Activated T-helper 17 cell treated with anti-CD3 and anti-CD28 coated beads, Interleukin-2, amount 50 U/mL, for 72 hours (primary cell): ENCODE results near the gene THSD7A. TPM values are rescaled to one million over a fixed set of nuclear protein-coding genes. Genes with fewer than 3 reads are reported as not detected.

Source experiments
- ATAC-seq: fragments of 150-1000 bp; cut with Tn5 transposase; replicated peaks from 2 replicates; pipeline ENCODE4 v1.10.0; 2021; ENCODE audit warnings: mild to moderate bottlenecking, moderate library complexity
- H3K27ac Mint-ChIP-seq: one replicate; pipeline ENCODE4 v1.8.0; 2022; ENCODE audit warnings: mixed read lengths
- H3K27me3 Mint-ChIP-seq: one replicate; pipeline ENCODE4 v1.8.0; 2022; ENCODE audit warnings: mixed read lengths
- H3K36me3 Mint-ChIP-seq: one replicate; pipeline ENCODE4 v1.8.0; 2022; ENCODE audit warnings: low read depth, mild to moderate bottlenecking, mixed read lengths
- H3K4me1 Mint-ChIP-seq: one replicate; pipeline ENCODE4 v1.8.0; 2022; ENCODE audit warnings: mixed read lengths
- H3K4me3 Mint-ChIP-seq: one replicate; pipeline ENCODE4 v1.8.0; 2022; ENCODE audit warnings: mild to moderate bottlenecking, mixed read lengths
- H3K9me3 Mint-ChIP-seq: one replicate; pipeline ENCODE4 v1.8.0; 2022; ENCODE audit warnings: mixed read lengths
- total RNA-seq, 2 donors: library from RNA; stranded (reverse); gene quantifications; one replicate each; pipeline ENCODE4 v1.2.3, GENCODE V29; 2022

THSD7A gene
- total RNA-seq, 2 donors from 2014 or later, result 0.02 to 0.82 TPM

DNA sequence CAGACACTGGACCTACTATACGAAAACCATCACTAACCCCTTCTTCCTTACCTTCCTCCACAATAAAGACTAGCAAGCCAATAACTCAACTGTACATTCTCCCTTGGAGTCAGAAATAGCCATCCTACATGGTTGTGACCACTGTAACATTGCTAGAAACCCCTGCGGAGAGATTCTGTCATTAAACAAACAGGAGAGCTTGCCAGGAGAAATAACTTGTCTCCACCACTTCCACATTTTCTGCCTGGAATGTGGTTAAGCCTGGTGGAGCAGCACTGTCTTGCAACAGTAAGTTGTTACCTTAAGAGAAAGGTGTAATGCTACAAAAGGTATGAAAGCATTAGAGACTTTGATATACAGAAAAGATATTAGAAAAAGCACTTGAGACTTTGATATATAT lies 45.8 kb downstream of the THSD7A start:
- Mint-ChIP-seq H3K27ac (no peak overlapping the region), H3K36me3 (no peaks in the 10 kb centered on the region), H3K9me3 (no peaks in the 10 kb centered on the region), H3K27me3 (no peaks in the 10 kb centered on the region), H3K4me3 (no peak overlapping the region), H3K4me1 (no peaks in the 10 kb centered on the region)
- ATAC-seq, result no peak

DNA sequence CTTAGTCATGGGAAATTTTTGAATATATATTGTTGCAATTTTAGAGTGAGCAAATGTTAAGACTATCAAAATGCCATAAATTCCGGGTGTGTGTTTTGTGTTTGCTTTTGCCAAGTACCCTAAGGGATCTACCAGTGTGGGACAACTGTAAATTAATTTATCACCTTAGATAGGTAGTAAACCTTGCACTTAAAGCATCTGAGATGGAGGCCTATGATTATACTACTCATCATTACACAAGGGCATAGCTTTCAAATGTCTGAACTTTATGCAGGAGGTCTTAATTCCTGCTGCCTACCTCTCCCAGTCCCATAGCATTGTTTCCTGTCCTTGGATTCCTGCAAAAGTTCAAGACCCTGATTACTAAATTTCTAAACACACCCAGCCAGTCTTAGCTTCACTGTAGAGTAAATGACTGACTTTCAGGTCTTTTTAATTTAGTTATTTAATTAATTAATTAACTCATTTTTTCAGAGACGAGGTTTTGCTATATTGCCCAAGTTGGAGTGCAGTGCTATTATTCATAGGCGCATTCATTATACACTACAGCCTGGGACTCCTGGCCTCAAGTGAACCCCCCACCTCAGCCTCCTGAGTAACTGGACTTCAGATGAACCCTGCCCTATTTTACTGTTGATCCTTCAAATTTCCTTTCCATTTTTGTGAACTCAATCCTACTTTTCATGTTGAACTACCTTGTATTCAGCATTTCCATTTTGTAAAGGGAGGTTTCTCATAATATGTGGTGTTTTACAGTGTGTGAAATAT lies 47.0 kb downstream of the THSD7A start:
- Mint-ChIP-seq H3K36me3 (no peaks in the 10 kb centered on the region), H3K9me3 (no peaks in the 10 kb centered on the region), H3K4me1 (no peaks in the 10 kb centered on the region), H3K27ac (no peak overlapping the region), H3K4me3 (no peak overlapping the region), H3K27me3 (no peaks in the 10 kb centered on the region)
- ATAC-seq, result no peak

DNA sequence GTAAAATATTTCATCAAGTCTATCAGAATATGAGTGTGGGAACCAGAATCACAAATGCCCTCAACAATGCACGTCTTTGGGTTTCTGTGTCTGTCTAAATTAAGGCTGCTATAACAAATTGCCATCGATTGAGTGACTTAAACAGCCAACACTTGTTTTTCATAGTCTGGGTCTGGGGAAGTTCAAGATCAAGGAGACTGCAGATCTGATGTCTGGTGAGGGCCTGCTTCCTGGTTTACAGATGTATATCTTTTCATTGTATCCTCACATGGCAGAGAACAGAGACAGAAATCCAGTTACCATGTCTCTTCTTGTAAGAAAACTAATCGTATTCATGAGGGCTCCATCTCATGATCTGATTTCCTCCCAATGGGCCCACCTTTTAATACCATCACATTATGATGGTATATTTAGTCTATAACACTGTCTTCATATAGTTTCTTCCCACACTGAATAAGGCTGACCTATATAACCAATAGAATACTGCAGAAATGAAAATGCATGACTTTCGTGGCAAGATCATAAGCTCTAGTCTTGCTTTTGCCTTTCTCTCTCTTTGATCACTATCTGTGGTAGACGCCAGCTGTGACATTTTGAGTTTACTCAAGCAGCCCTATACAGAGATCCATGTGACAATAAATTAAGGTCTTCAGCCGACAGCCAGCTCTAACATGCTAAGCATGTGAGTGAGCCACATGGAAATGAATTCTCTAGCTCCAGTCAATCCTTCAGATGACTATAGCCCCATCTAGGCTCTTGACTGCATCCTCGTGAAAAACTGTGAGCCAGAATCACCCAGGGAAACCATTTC lies 51.9 kb downstream of the THSD7A start:
- no peak overlapping the region for H3K4me3 Mint-ChIP-seq
- H3K4me1 Mint-ChIP-seq, result no peaks in the 10 kb centered on the region
- no peaks in the 10 kb centered on the region for H3K36me3 Mint-ChIP-seq
- no peaks in the 10 kb centered on the region for H3K27me3 Mint-ChIP-seq
- H3K27ac Mint-ChIP-seq, result no peak overlapping the region
- no peaks in the 10 kb centered on the region for H3K9me3 Mint-ChIP-seq
- ATAC-seq, result no peak

DNA sequence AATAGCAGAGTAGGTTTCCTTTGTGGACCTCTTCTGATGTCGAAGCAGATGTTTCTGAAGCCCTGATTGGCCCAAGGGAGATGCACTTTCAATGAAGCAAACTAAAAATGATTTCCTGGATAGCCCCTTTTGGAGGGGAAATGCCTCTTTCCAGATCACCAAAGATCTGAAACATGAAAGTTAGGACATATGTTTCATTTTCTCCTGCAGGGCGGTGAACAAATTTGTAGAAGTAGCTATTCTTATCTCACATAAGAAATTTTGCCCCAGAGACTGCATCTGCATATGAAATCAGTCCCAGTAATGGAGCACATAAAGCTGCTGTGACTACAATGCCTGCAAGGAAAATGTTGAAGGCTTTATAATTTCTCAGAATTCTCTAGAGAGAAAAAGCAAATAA lies 56.0 kb downstream of the THSD7A start:
- ATAC-seq, result no peak
- Mint-ChIP-seq H3K4me1 (no peaks in the 10 kb centered on the region), H3K36me3 (no peaks in the 10 kb centered on the region), H3K27ac (no peak overlapping the region), H3K9me3 (no peaks in the 10 kb centered on the region), H3K27me3 (no peaks in the 10 kb centered on the region), H3K4me3 (no peak overlapping the region)

DNA sequence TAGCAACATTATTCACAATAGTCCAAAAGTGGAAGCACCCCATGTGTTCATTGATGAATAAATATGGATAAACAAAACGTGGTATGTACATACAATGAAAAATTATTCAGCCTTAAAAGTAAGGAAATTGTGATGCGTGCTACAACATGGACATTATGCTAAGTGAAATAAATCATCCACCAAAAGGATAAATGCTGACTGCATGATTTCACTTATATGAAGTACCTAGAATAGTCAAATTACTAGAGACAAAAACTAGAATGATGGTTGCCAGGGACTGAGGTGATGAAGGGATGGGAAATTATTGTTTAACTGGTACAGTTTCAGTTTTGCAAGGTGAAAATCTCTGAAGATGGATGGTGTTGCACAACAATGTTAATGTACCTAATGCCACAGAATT lies 56.6 kb downstream of the THSD7A start:
- ATAC-seq, result no peak
- Mint-ChIP-seq H3K36me3 (no peaks in the 10 kb centered on the region), H3K27me3 (no peaks in the 10 kb centered on the region), H3K4me3 (no peak overlapping the region), H3K4me1 (no peaks in the 10 kb centered on the region), H3K27ac (no peak overlapping the region), H3K9me3 (no peaks in the 10 kb centered on the region)

DNA sequence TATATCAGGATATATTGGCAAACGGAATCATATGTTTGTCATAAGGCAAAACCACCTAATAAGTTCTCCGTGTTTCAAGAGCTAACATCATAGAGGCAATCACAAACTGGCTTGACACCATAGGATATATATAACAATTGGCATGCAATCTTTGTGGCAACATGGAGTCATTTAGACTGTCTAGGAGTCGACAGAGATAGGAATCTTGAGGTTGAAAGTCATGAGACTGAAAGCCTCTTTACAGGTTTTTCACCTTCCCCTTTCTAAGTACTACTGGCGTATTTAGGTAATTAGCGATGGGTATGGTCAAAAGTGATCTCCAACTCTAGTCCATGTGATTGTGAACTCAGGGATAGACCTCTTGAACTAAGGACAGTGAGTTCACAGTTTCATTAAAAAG lies 63.7 kb downstream of the THSD7A start:
- Mint-ChIP-seq H3K9me3 (no peaks in the 10 kb centered on the region), H3K27me3 (no peaks in the 10 kb centered on the region), H3K36me3 (no peaks in the 10 kb centered on the region), H3K4me1 (no peaks in the 10 kb centered on the region), H3K4me3 (no peak overlapping the region), H3K27ac (no peak overlapping the region)
- ATAC-seq, result no peak

DNA sequence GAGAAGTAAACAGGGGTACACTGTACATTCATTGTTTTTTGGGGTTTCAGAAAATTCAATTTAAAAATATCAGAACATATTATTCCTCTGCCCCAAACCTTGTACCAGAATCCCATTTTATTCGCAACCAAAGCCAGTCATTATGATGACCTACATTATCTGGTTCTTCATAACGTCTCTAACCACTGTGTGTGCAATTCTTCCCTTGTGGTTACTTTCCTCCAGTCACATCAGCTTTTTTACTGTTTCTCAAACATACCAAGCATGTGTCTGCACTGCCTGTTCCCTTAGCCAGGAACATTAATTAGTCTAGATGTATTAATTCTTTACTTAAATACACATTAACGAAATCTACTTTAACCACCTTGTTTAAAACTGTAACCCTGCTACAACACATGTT lies 64.8 kb downstream of the THSD7A start:
- H3K4me3 Mint-ChIP-seq, result no peak overlapping the region
- H3K27ac Mint-ChIP-seq, result no peak overlapping the region
- no peaks in the 10 kb centered on the region for H3K4me1 Mint-ChIP-seq
- H3K9me3 Mint-ChIP-seq, result no peaks in the 10 kb centered on the region
- H3K27me3 Mint-ChIP-seq, result no peaks in the 10 kb centered on the region
- H3K36me3 Mint-ChIP-seq, result no peaks in the 10 kb centered on the region
- ATAC-seq, result no peak

DNA sequence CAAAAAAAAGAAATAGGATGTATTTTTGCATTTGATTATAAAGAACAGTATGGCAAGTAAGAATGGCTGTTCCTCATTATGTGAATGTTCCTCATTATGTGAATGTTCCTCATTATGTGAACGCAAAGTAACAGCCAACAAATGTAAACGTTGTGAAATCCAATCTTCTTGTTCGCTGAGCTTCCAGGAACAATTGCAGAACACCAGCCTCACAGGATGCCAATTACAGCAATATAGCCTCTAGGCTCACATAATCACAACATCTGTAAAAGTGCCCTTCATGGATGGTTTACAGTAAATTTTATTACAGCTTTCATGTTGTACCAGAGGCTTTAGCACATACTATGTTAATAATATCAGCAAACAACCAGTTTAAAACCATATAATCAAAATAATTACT lies 71.6 kb downstream of the THSD7A start:
- H3K36me3 Mint-ChIP-seq, result no peaks in the 10 kb centered on the region

DNA sequence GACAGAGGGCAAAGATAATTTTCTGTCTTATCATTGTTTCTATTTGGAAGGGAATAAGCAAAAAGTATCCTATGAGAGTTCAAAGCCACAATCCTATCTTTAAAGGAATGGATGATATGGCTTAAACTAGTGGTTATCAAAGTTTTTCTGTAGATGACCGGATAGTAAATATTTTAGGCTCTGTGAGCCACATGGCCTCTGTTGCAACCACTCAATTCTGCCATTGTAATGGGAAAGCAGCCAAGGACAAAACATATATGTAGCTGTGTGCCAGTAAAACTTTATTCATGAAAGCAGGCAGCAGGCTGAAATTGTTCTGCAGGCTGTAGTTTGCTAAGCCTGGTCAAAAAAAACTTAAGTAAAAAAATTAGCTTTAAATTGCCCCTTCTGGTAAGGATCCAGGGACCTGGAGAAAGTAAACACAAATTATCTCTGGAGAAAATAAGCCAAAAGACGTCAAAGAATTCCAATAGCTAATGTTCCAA lies 73.3 kb downstream of the THSD7A start:
- no peaks in the 10 kb centered on the region for H3K9me3 Mint-ChIP-seq
- H3K4me3 Mint-ChIP-seq, result no peak overlapping the region
- H3K27me3 Mint-ChIP-seq, result no peaks in the 10 kb centered on the region
- ATAC-seq, result no peak
- H3K4me1 Mint-ChIP-seq, result no peaks in the 10 kb centered on the region
- H3K36me3 Mint-ChIP-seq, result no peaks in the 10 kb centered on the region
- H3K27ac Mint-ChIP-seq, result no peak overlapping the region

More for the DNA sequence above, 71.6 kb downstream of the THSD7A start:
- no peak overlapping the region for H3K4me3 Mint-ChIP-seq
- no peaks in the 10 kb centered on the region for H3K4me1 Mint-ChIP-seq
- no peak overlapping the region for H3K27ac Mint-ChIP-seq
- ATAC-seq, result no peak
- no peaks in the 10 kb centered on the region for H3K27me3 Mint-ChIP-seq
- H3K9me3 Mint-ChIP-seq, result no peaks in the 10 kb centered on the region

DNA sequence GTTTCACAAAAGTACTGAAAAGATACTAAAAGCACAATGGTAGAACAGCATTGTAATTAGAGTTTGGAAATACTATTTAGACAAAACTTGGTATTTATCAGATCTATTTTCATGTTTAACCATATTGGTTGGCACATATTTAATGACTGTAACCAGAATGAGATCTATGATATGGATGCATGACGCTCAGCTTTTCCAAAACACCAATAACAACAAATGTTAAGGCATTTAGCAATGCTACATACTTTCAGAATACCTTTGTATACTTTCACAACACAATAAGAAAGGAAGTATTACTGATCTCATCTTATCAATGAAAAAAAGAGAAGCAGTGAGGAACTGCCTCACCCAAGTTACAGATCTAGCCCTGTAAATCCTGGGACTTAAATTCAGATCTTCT lies 74.8 kb downstream of the THSD7A start:
- Mint-ChIP-seq H3K27ac (no peak overlapping the region), H3K9me3 (no peaks in the 10 kb centered on the region), H3K36me3 (no peaks in the 10 kb centered on the region), H3K4me3 (no peak overlapping the region), H3K4me1 (no peaks in the 10 kb centered on the region), H3K27me3 (no peaks in the 10 kb centered on the region)
- ATAC-seq, result no peak

DNA sequence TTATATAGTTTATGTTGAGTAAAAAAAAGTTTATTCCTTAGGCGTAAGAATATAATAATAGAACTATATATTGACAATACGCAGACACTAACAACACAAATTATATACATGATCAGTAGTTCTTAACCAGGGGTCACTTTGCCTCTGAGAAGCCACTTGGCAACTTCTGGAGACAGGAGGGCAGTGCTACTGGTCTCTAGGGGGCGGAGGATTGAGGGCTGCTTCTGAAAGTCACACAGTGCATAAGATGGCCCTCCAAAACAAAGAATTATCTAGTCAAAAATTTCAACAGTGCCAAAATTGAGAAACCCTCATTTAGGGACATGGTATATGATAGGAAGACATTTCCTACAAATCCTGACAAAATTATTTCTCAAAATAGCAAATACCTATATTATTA lies 77.1 kb downstream of the THSD7A start:
- Mint-ChIP-seq H3K36me3 (no peaks in the 10 kb centered on the region), H3K27me3 (no peaks in the 10 kb centered on the region), H3K27ac (no peak overlapping the region), H3K9me3 (no peaks in the 10 kb centered on the region), H3K4me3 (no peak overlapping the region), H3K4me1 (no peaks in the 10 kb centered on the region)
- no peak for ATAC-seq

DNA sequence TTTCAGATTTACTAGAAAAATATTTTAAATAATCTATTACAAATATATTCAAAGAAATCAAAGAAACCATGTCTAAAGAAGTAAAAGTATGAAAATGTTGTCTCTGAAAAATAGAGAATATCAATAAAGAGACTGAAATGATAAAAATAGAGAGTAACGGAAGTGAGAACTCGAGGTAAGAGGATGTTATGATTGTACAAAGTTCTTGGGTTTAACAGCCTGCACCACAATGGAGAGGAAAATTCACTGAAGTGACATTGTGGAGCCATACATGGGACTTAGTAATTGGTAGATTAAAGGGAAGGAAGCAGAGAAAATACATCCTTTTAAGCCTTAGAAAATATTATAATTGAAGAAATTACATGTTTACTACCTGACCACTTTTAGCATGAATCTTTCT lies 77.9 kb downstream of the THSD7A start:
- Mint-ChIP-seq H3K4me3 (no peak overlapping the region), H3K27me3 (no peaks in the 10 kb centered on the region), H3K4me1 (no peaks in the 10 kb centered on the region), H3K27ac (no peak overlapping the region), H3K36me3 (no peaks in the 10 kb centered on the region), H3K9me3 (peaks cover 3% of the 10 kb centered on the region)
- no peak for ATAC-seq

DNA sequence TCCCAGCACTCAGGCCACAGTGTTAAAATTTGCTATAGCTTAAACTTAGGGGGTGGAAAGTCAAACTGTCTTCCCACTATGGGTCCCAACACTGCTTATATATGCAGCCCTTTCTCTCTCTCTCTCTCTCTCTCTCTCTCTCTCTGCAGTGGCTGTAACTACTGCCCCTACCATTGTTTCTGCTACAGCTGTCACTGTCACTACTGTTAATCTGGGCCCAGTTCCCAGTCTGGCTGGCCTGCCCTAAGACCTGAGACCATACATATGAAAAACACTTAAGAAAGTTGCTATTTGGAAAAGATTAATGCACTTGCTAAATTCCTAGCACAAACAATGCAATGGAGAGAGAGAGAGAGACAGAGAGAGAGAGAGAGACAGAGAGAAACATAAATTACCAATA lies 78.6 kb downstream of the THSD7A start:
- H3K36me3 Mint-ChIP-seq, result no peaks in the 10 kb centered on the region
- H3K4me3 Mint-ChIP-seq, result no peak overlapping the region
- peaks cover 4% of the 10 kb centered on the region for H3K9me3 Mint-ChIP-seq
- no peaks in the 10 kb centered on the region for H3K27me3 Mint-ChIP-seq
- H3K27ac Mint-ChIP-seq, result no peak overlapping the region
- H3K4me1 Mint-ChIP-seq, result no peaks in the 10 kb centered on the region
- ATAC-seq, result no peak

DNA sequence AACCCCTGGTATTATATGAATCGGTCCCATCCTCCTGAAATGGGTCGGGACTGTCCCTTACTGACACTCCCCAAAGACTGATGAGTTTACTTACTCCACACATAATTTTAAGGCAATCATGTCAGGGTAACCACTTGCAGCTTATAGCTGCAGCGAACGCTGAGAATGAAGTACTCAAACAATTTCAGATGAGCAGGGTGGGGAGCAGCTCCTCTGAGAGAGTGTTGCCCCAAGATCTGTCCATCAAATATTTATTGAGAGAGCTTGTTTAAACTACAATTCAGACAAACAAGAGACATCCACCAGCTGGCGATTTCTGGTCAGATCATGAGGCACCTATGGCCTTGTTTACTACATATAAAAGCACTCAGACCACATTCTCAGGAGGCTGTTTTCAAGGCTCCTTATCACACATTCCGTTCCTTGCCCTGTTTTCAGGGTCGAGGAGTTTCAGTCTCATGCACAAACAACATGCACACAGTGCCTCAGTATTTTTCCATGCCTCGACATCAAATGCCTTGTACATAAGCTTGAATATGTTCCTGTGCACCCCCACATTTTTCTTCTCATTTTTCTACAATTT lies 80.1 kb downstream of the THSD7A start:
- no peak for ATAC-seq
- Mint-ChIP-seq H3K36me3 (no peaks in the 10 kb centered on the region), H3K4me3 (no peak overlapping the region), H3K27ac (no peak overlapping the region), H3K9me3 (peaks cover 8% of the 10 kb centered on the region), H3K4me1 (no peaks in the 10 kb centered on the region), H3K27me3 (no peaks in the 10 kb centered on the region)

DNA sequence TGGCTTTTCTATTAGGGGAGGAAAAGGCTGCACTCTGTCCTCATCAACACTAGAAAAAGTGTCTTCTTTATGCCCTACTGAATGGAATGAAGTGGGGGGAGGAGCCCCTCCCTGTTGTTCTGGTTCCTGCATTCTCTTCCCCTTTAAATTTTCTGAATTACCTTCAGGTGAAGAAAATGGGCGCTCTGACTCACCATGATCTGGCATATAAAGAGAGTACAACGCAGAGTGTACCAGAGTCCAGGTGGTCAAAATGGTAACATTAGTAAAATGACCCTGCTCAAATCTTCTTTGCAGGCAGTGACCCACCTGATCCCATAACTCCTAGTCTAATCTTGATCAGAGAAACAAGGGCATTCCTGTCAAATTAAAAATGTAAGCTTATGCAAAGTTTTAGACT lies 80.7 kb downstream of the THSD7A start:
- Mint-ChIP-seq H3K36me3 (no peaks in the 10 kb centered on the region), H3K4me1 (no peaks in the 10 kb centered on the region), H3K9me3 (peaks cover 8% of the 10 kb centered on the region), H3K27me3 (no peaks in the 10 kb centered on the region), H3K4me3 (no peak overlapping the region), H3K27ac (no peak overlapping the region)
- no peak for ATAC-seq
